H1 (cell line): ENCODE measurements around the gene WDR75. TPM values are rescaled to one million over a fixed set of nuclear protein-coding genes. Genes with fewer than 3 reads are reported as not detected.

Source experiments
- CTCF ChIA-PET: fragments of 300-600 bp; sonication (Branson Sonifier 250); formaldehyde crosslinking; loops from one replicate; lab custom pipeline; 2021; ENCODE audit not compliant: partially characterized antibody; lab: Charles Lee
- POLR2A ChIA-PET: fragments of 300-600 bp; sonication (Branson Sonifier 250); formaldehyde crosslinking; loops from one replicate; lab custom pipeline; 2021; ENCODE audit warnings: inconsistent platforms; ENCODE audit not compliant: partially characterized antibody; lab: Charles Lee
- DNase-seq, 2 experiments: peaks; one replicate each; pipeline versions ENCODE4 v3.0.0 to v3.0.0-alpha.2; 2010 to 2022; ENCODE audit warnings: low spot score in 2 of 2, low read depth in 1 of 2, mixed read lengths in 1 of 2
- FAIRE-seq: peaks from 2 replicates; lab custom pipeline; 2011; peaks lifted over from hg19 to GRCh38; lab: Jason Lieb, UNC
- H2AFZ ChIP-seq: 2 replicates; pipeline ENCODE4 v1.8.1; 2012; ENCODE audit warnings: low read length, inconsistent platforms
- H2AK5ac ChIP-seq: 2 replicates; pipeline ENCODE4 v1.6.1; 2013; ENCODE audit warnings: low read depth, low read length
- H2BK120ac ChIP-seq: replicated peaks from 2 replicates; pipeline ENCODE3; 2013; ENCODE audit warnings: low read depth, low read length, inconsistent platforms
- H2BK12ac ChIP-seq: 2 replicates; pipeline ENCODE4 v1.6.1; 2013; ENCODE audit warnings: low read depth, low read length
- H2BK15ac ChIP-seq: 2 replicates; pipeline ENCODE4 v1.6.1; 2013; ENCODE audit warnings: low read length
- H2BK20ac ChIP-seq: 2 replicates; pipeline ENCODE4 v1.6.1; 2013; ENCODE audit warnings: low read length
- H2BK5ac ChIP-seq: 2 replicates; pipeline ENCODE4 v1.6.1; 2013; ENCODE audit warnings: low read depth, low read length
- H3K14ac ChIP-seq: 2 replicates; pipeline ENCODE4 v1.6.1; 2013; ENCODE audit warnings: inconsistent platforms; ENCODE audit not compliant: insufficient read length
- H3K18ac ChIP-seq: 2 replicates; pipeline ENCODE4 v1.6.1; 2013; ENCODE audit warnings: low read length; ENCODE audit errors: extremely low read depth
- H3K23ac ChIP-seq: 2 replicates; pipeline ENCODE4 v1.6.1; 2013; ENCODE audit warnings: inconsistent platforms; ENCODE audit not compliant: insufficient read length
- H3K23me2 ChIP-seq: 2 replicates; pipeline ENCODE4 v1.6.1; 2013; ENCODE audit warnings: low read depth, low read length
- H3K27ac ChIP-seq: 2 replicates; pipeline ENCODE4 v1.6.1; 2011; ENCODE audit warnings: low read depth, low read length, inconsistent platforms
- H3K27me3 ChIP-seq, 4 experiments: replicated peaks in 1 of 4; 1 replicate in 1 of 4; 2 replicates in 3 of 4; pipeline versions ENCODE4 v1.6.1 to v1.8.1; 2011 to 2013; ENCODE audit warnings: low read length in 3 of 4, mild to moderate bottlenecking in 3 of 4, inconsistent platforms in 2 of 4, mixed read lengths in 2 of 4, moderate library complexity in 1 of 4; ENCODE audit not compliant: control insufficient read depth in 3 of 4, insufficient read depth in 3 of 4; ENCODE audit errors: extremely low read depth in 1 of 4
- H3K36me3 ChIP-seq, 4 experiments: 2 replicates each; pipeline versions ENCODE4 v1.6.1 to v1.8.1; 2011 to 2013; ENCODE audit warnings: mild to moderate bottlenecking in 4 of 4, low read length in 3 of 4, moderate library complexity in 2 of 4, control low read depth in 1 of 4, inconsistent platforms in 1 of 4; ENCODE audit not compliant: insufficient read depth in 4 of 4, control insufficient read depth in 2 of 4
- H3K4ac ChIP-seq: replicated peaks from 2 replicates; pipeline ENCODE3; 2013; ENCODE audit warnings: low read length, low read depth, mixed read lengths, inconsistent platforms; ENCODE audit not compliant: insufficient read length
- H3K4me1 ChIP-seq, 4 experiments: replicated peaks in 1 of 4; 1 replicate in 1 of 4; 2 replicates in 3 of 4; pipeline versions ENCODE4 v1.6.1 to v1.8.1; 2011 to 2013; ENCODE audit warnings: low read length in 3 of 4, inconsistent platforms in 2 of 4, mixed read lengths in 1 of 4; ENCODE audit not compliant: insufficient read depth in 4 of 4, control insufficient read depth in 3 of 4
- H3K4me2 ChIP-seq, 2 experiments: 2 replicates each; pipeline versions ENCODE4 v1.6.1 to v1.8.1; 2011 to 2013; ENCODE audit warnings: low read depth in 2 of 2, low read length in 2 of 2, control low read depth in 1 of 2, inconsistent platforms in 1 of 2, mild to moderate bottlenecking in 1 of 2; ENCODE audit not compliant: insufficient read depth in 1 of 2
- H3K4me3 ChIP-seq, 4 experiments: fragments of 200-600, 300-600 bp in 1 of 4; sonication (generic), shearing (Covaris generic), sonication (Bioruptor Twin) in 1 of 4; 2 replicates each; pipeline versions ENCODE4 v1.5.1 to v1.8.1; 2011 to 2016; ENCODE audit warnings: low read length in 4 of 4, low read depth in 3 of 4, control low read depth in 2 of 4, inconsistent platforms in 2 of 4, mild to moderate bottlenecking in 2 of 4, mixed read lengths in 1 of 4, moderate library complexity in 1 of 4; ENCODE audit not compliant: insufficient read depth in 2 of 4; ENCODE audit errors: extremely low read depth in 1 of 4
- H3K56ac ChIP-seq: replicated peaks from 2 replicates; pipeline ENCODE3; 2013; ENCODE audit warnings: low read depth, mild to moderate bottlenecking, mixed read lengths, low read length, inconsistent platforms; ENCODE audit not compliant: insufficient read length
- H3K79me1 ChIP-seq: 2 replicates; pipeline ENCODE4 v1.6.1; 2013; ENCODE audit warnings: low read depth, low read length, control low read depth
- H3K79me2 ChIP-seq, 2 experiments: 2 replicates each; pipeline versions ENCODE4 v1.6.1 to v1.8.1; 2012 to 2013; ENCODE audit warnings: low read length in 2 of 2, mild to moderate bottlenecking in 2 of 2, inconsistent platforms in 1 of 2; ENCODE audit not compliant: insufficient read depth in 2 of 2, control insufficient read depth in 1 of 2
- H3K9ac ChIP-seq, 4 experiments: replicated peaks in 1 of 4; 1 replicate in 1 of 4; 2 replicates in 3 of 4; pipeline versions ENCODE4 v1.6.1 to v1.8.1; 2011 to 2013; ENCODE audit warnings: low read depth in 3 of 4, low read length in 3 of 4, control low read depth in 2 of 4, mild to moderate bottlenecking in 2 of 4, moderate library complexity in 2 of 4, inconsistent platforms in 1 of 4; ENCODE audit errors: extremely low read depth in 1 of 4
- H3K9me3 ChIP-seq, 2 experiments: 2 replicates each; pipeline versions ENCODE4 v1.6.1 to v1.8.1; 2012 to 2013; ENCODE audit warnings: mild to moderate bottlenecking in 2 of 2, moderate library complexity in 2 of 2, control low read depth in 1 of 2, inconsistent platforms in 1 of 2, low read depth in 1 of 2, low read length in 1 of 2, mixed read lengths in 1 of 2; ENCODE audit not compliant: insufficient read depth in 2 of 2
- H4K20me1 ChIP-seq, 2 experiments: replicated peaks in 1 of 2; 2 replicates each; pipeline versions ENCODE3 to v1.8.1; 2011 to 2013; ENCODE audit warnings: inconsistent platforms in 2 of 2, low read length in 2 of 2, mild to moderate bottlenecking in 1 of 2; ENCODE audit not compliant: insufficient read depth in 2 of 2, control insufficient read depth in 1 of 2
- H4K5ac ChIP-seq: 2 replicates; pipeline ENCODE4 v1.6.1; 2013; ENCODE audit warnings: low read length, low read depth, mixed read lengths, inconsistent platforms; ENCODE audit not compliant: insufficient read length
- H4K8ac ChIP-seq: 2 replicates; pipeline ENCODE4 v1.8.0; 2013; ENCODE audit warnings: mild to moderate bottlenecking, moderate library complexity, low read length, inconsistent platforms; ENCODE audit not compliant: insufficient read depth; ENCODE audit errors: extremely low read depth
- H4K91ac ChIP-seq: replicated peaks from 2 replicates; pipeline ENCODE3; 2013; ENCODE audit warnings: low read length, mixed read lengths, inconsistent platforms; ENCODE audit not compliant: insufficient read length
- CREB1 ChIP-seq: IDR thresholded peaks from 2 replicates; pipeline ENCODE4 v1.6.1; 2012; ENCODE audit warnings: inconsistent platforms
- CTCF ChIP-seq, 3 experiments: IDR thresholded peaks; 1 replicate in 2 of 3; 2 replicates in 1 of 3; pipeline versions ENCODE4 v1.5.1 to v1.6.1; 2011; ENCODE audit warnings: low read length in 3 of 3, mild to moderate bottlenecking in 3 of 3, inconsistent platforms in 2 of 3, low read depth in 1 of 3, moderate library complexity in 1 of 3; ENCODE audit not compliant: insufficient read depth in 1 of 3; ENCODE audit errors: control extremely low read depth in 1 of 3
- GTF2F1 ChIP-seq: IDR thresholded peaks from 2 replicates; pipeline ENCODE4 v1.6.1; 2012; ENCODE audit warnings: low read depth, low read length, improper control_type of control experiment, borderline replicate concordance
- KDM4A ChIP-seq: IDR thresholded peaks from one replicate; pipeline ENCODE4 v1.7.1; 2012; ENCODE audit warnings: low read depth, mild to moderate bottlenecking, moderate library complexity, low read length, inconsistent platforms; ENCODE audit not compliant: severe bottlenecking
- POLR2AphosphoS5 ChIP-seq: IDR thresholded peaks from 2 replicates; pipeline ENCODE4 v1.6.1; 2011; ENCODE audit warnings: low read depth, low read length
- RBBP5 ChIP-seq: IDR thresholded peaks from 2 replicates; pipeline ENCODE4 v1.7.1; 2012; ENCODE audit warnings: low read depth, mild to moderate bottlenecking, inconsistent platforms, low read length, moderate library complexity, borderline replicate concordance
- SIN3A ChIP-seq, 2 experiments: IDR thresholded peaks in 1 of 2; conservative IDR thresholded peaks in 1 of 2; 2 replicates each; pipeline ENCODE4 v1.6.1; 2011 to 2012; ENCODE audit warnings: low read length in 2 of 2, improper control_type of control experiment in 1 of 2, low read depth in 1 of 2, mild to moderate bottlenecking in 1 of 2
- SP2 ChIP-seq: IDR thresholded peaks from 2 replicates; pipeline ENCODE4 v1.6.1; 2012; ENCODE audit warnings: mild to moderate bottlenecking, low read length, inconsistent platforms
- SUZ12 ChIP-seq: fragments of 200-600 bp; sonication (generic); IDR thresholded peaks from 2 replicates; pipeline ENCODE4 v1.6.1; 2012; ENCODE audit warnings: mild to moderate bottlenecking, inconsistent platforms, low read length, moderate library complexity, mixed read lengths
- TCF12 ChIP-seq: IDR thresholded peaks from 2 replicates; pipeline ENCODE4 v1.6.1; 2011; ENCODE audit warnings: low read depth, mild to moderate bottlenecking, low read length
- TEAD4 ChIP-seq: IDR thresholded peaks from 2 replicates; pipeline ENCODE4 v1.6.1; 2012; ENCODE audit warnings: low read depth, low read length, inconsistent platforms, mixed read lengths
- WGBS, 2 experiments: shearing (Covaris generic) in 1 of 2; methylation state at CpG; one replicate each; pipeline versions ENCODE4 v1.1.6 to v1.1.7; 2013 to 2015; ENCODE audit warnings: low lambda C conversion rate in 2 of 2, mixed read lengths in 2 of 2, inconsistent platforms in 1 of 2, low coverage in 1 of 2, missing lambda C conversion rate in 1 of 2; ENCODE audit not compliant: insufficient replicate concordance in 2 of 2, insufficient coverage in 1 of 2, insufficient read length in 1 of 2; ENCODE audit errors: extremely low coverage in 1 of 2, missing lambda C conversion rate in 1 of 2; 5-methylcytosine and 5-hydroxymethylcytosine counted together
- polyA plus RNA-seq, 7 experiments: library from polyadenylated mRNA; depleted of rRNA in 3 of 7; stranded (reverse) in 5 of 7; unstranded in 2 of 7; fragments of >200 nt in 5 of 7; fragments of 200-250 nt in 2 of 7; gene quantifications; 1 replicate in 5 of 7; 2 replicates in 1 of 7; 4 replicates in 1 of 7; pipeline versions ENCODE4 v1.2.1 to v1.2.3, GENCODE V29; 2011 to 2013; ENCODE audit warnings: missing spikeins in 2 of 7, mixed read lengths in 2 of 7
- total RNA-seq: library from RNA; stranded (reverse); fragmentation: NEBNext Ultra II Directional; extraction: Animal tissue kit (Norgen Biotek cat#: 25700); gene quantifications from 2 replicates; pipeline ENCODE4 v1.2.1, GENCODE V29; 2021
- TF ChIP-seq, protein P1 (sequence below): IDR thresholded peaks from 2 replicates; pipeline ENCODE4 v1.6.1; 2012; ENCODE audit warnings: inconsistent platforms

WDR75 gene
- total and polyA plus RNA-seq, 2 of the 8 experiments (the other 6 are each of a cell fraction or from before 2014, with no cell fraction given) = 26.9 to 77.1 TPM

DNA sequence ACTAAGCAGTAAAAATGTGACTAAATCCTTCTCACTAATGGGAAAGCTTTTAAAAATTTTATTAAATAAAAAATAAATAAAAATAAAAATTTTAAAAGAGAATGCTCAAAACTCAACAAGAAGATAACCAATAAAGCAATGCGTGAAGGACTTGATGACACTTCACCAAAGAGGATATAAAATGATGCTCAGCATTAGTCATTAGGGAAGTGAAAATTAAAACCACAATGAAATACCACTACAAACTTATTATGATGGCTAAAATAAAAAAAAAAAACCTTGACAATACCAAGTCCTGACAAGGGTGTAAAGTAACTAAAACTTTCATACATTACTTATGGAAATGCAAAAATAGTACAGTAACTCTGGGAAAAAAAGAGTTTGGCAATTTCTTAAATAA lies 3.3 kb upstream of the WDR75 start:
- Histone ChIP-seq H3K27me3 (no peaks in the 10 kb centered on the region), H3K9me3 (no peaks in the 10 kb centered on the region), H4K8ac (no peak overlapping the region), H2BK20ac (no peak overlapping the region), H3K18ac (no peak overlapping the region), H3K4ac (no peak overlapping the region), H3K4me3 (no peak overlapping the region), H3K36me3 (no peaks in the 10 kb centered on the region), H2BK12ac (no peak overlapping the region), H4K20me1 (no peaks in the 10 kb centered on the region), H2BK15ac (no peak overlapping the region), H2AFZ (no peak overlapping the region), H2BK120ac (no peak overlapping the region), H3K14ac (no peak overlapping the region), H3K23ac (no peak overlapping the region), H3K79me2 (peaks cover 12 to 17% of the 10 kb centered on the region in 2 experiments), H3K56ac (no peak overlapping the region), H3K79me1 (no peaks in the 10 kb centered on the region), H3K27ac (no peak overlapping the region), H4K91ac (no peak overlapping the region), H4K5ac (no peak overlapping the region), H2BK5ac (no peak overlapping the region), H3K9ac (no peak overlapping the region), H3K4me1 (peaks cover 0 to 4% (median 1%) of the 10 kb centered on the region in 4 experiments; a peak in 2 of 7 replicates), H2AK5ac (no peak overlapping the region), H3K4me2 (no peak overlapping the region), H3K23me2 (no peaks in the 10 kb centered on the region)
- DNase-seq (no peak), FAIRE-seq (no peak)
- ChIA-PET CTCF (no interaction called here), POLR2A (no interaction called here)
- WGBS, 2 experiments = 87% methylated on average over 1 of the region's 1 CpG; no CpG with 5 or more reads in 1 of the 2 experiments
- no peak for TF ChIP-seq SIN3A (conservative IDR thresholded peaks at IDR 0.05 in 1 of 2, IDR thresholded peaks at IDR 0.05 in 1 of 2; ENCODE audit: low read depth in 1 of 2, low read length in 2 of 2)
- TF ChIP-seq SP2 = no peak
- TF ChIP-seq TEAD4 = no peak
- TF ChIP-seq, protein P1, sequence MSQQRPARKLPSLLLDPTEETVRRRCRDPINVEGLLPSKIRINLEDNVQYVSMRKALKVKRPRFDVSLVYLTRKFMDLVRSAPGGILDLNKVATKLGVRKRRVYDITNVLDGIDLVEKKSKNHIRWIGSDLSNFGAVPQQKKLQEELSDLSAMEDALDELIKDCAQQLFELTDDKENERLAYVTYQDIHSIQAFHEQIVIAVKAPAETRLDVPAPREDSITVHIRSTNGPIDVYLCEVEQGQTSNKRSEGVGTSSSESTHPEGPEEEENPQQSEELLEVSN = no peak
- TF ChIP-seq CTCF (IDR thresholded peaks at IDR 0.05; ENCODE audit: control extremely low read depth in 1 of 3, insufficient read depth in 1 of 3, low read depth in 1 of 3, low read length in 3 of 3) = no peak
- no peak for TF ChIP-seq RBBP5
- TF ChIP-seq SUZ12 = no peak
- no peak for TF ChIP-seq GTF2F1
- no peak for TF ChIP-seq POLR2AphosphoS5
- TF ChIP-seq KDM4A = no peak
- TF ChIP-seq CREB1 = no peak
- no peak for TF ChIP-seq TCF12
